LNCAP (cell line): ENCODE results near the gene FMO3.

Experiments
- CTCF ChIP-seq: fragments of 450-650 bp; IDR thresholded peaks from 2 replicates; pipeline ENCODE4 v1.5.1; 2017; ENCODE audit warnings: mild to moderate bottlenecking

Gene FMO3

GRCh38 chr1:171159148-171159547 lies 68.4 kb downstream of the FMO3 start:
- no peak for TF ChIP-seq CTCF

- no peak for TF ChIP-seq CTCF
Measured at GRCh38 chr1:171160211-171160610, 69.5 kb downstream of the FMO3 start.

GRCh38 chr1:171160639-171161354 lies 70.1 kb downstream of the FMO3 start:
- no peak for TF ChIP-seq CTCF

- TF ChIP-seq CTCF: no peak
Measured at GRCh38 chr1:171161431-171161830, 70.7 kb downstream of the FMO3 start.

- no peak for TF ChIP-seq CTCF
Measured at GRCh38 chr1:171166361-171166760, 75.7 kb downstream of the FMO3 start.
